Transverse colon (tissue), 4 donors: ENCODE results near the gene GID8. TPM values are rescaled to one million over a fixed set of nuclear protein-coding genes. Genes with fewer than 3 reads are reported as not detected.
A peak's percentile ranks its signal among the peaks of the same experiment; 100 is the strongest.

ENCODE experiments used
- DNase-seq: peaks from one replicate; pipeline ENCODE4 v3.0.0-alpha.2; 2019
- H3K27ac ChIP-seq, 4 donors: fragments of 200-600 bp; sonication (generic); 2 replicates each; pipeline ENCODE4 v1.5.1; 2016 to 2018; ENCODE audit warnings: inconsistent platforms in 4 of 4
- H3K27me3 ChIP-seq: fragments of 200-600 bp; sonication (generic); 2 replicates; pipeline ENCODE4 v1.5.1; 2017; ENCODE audit warnings: inconsistent platforms
- H3K36me3 ChIP-seq, 4 donors: fragments of 200-600 bp; sonication (generic); 2 replicates each; pipeline ENCODE4 v1.5.1; 2017 to 2019; ENCODE audit warnings: inconsistent platforms in 4 of 4
- H3K4me1 ChIP-seq, 4 donors: fragments of 200-600 bp; sonication (generic); 2 replicates each; pipeline ENCODE4 v1.5.1; 2017 to 2020; ENCODE audit warnings: inconsistent platforms in 4 of 4
- H3K4me3 ChIP-seq, 4 donors: fragments of 200-600 bp; sonication (generic); 1 replicate in 1 of 4; 2 replicates in 3 of 4; pipeline versions ENCODE4 v1.5.1 to v1.6.1; 2017 to 2019; ENCODE audit warnings: inconsistent platforms in 4 of 4
- H3K9me3 ChIP-seq, 2 donors: fragments of 200-600 bp; sonication (generic); 2 replicates each; pipeline ENCODE4 v1.5.1; 2017 to 2019; ENCODE audit warnings: inconsistent platforms in 2 of 2
- EP300 ChIP-seq: sonication (generic); formaldehyde crosslinking; IDR thresholded peaks from one replicate; pipeline ENCODE4 v1.6.1; 2017; ENCODE audit warnings: antibody characterized with exemption, low read depth
- POLR2A ChIP-seq: fragments of 450-650 bp; IDR thresholded peaks from one replicate; pipeline ENCODE4 v1.6.1; 2016; ENCODE audit warnings: antibody characterized with exemption, mild to moderate bottlenecking, moderate library complexity
- POLR2AphosphoS5 ChIP-seq, 3 donors: sonication (generic); formaldehyde crosslinking; IDR thresholded peaks; one replicate each; pipeline ENCODE4 v1.6.1; 2016; ENCODE audit warnings: antibody characterized with exemption in 3 of 3
- WGBS, 2 donors: methylation state at CpG; one replicate each; pipeline ENCODE4 v1.1.5; 2018; ENCODE audit warnings: low coverage in 1 of 2; 5-methylcytosine and 5-hydroxymethylcytosine counted together
- in situ Hi-C, 4 donors: fragments of 200-750 bp; cut with MboI; loops; one replicate each; pipeline versions ENCODE4 v1.15.0 to v1.15.1; 2017; ENCODE audit warnings: low sequenced_read_pairs in 3 of 4, low pct_ligation_motif_present in 1 of 4, low pct_unique_long_range_greater_than_20kb in 1 of 4
- intact Hi-C: fragments of 100-400 bp; cut with DNase I; formaldehyde crosslinking; loops from one replicate; pipeline ENCODE4 v1.15.1; 2023; ENCODE audit warnings: low total_unique reads
- total RNA-seq, 4 donors: library from RNA; depleted of rRNA; stranded (reverse); fragments of >200 nt; gene quantifications; one replicate each; pipeline ENCODE4 v1.1.0, GENCODE V29; 2016
- TF ChIP-seq, protein P1 (sequence below), 5 experiments: fragments of 200-600 bp in 3 of 5; fragments of 450-650 bp in 2 of 5; sonication (generic) in 3 of 5; IDR thresholded peaks; 1 replicate in 2 of 5; 2 replicates in 3 of 5; pipeline ENCODE4 v1.5.1; 2016 to 2017; ENCODE audit warnings: antibody characterized with exemption in 5 of 5, inconsistent platforms in 3 of 5, mild to moderate bottlenecking in 2 of 5, moderate library complexity in 1 of 5

GID8 gene
- total RNA-seq, 4 donors from 2014 or later: 29.5 to 34.1 (median 31.7) TPM

GRCh38 chr20:62933966-62934365, 4.0 kb upstream of the GID8 start:
- Histone ChIP-seq H3K36me3 (no peaks in the 10 kb centered on the region), H3K27me3 (no peaks in the 10 kb centered on the region), H3K27ac (no peak overlapping the region), H3K4me3 (no peak overlapping the region), H3K4me1 (peaks cover 13 to 39% (median 30%) of the 10 kb centered on the region in 4 donors), H3K9me3 (no peaks in the 10 kb centered on the region)
- 83 to 100% methylated on average over 2 to 3 of the region's 3 CpGs for WGBS, 2 donors
- intact Hi-C loops: no loop called here
- no peak for TF ChIP-seq EP300
- in situ Hi-C loops: no loop called here
- no peak for DNase-seq

- H3K4me3 ChIP-seq: no peak overlapping the region
- in situ Hi-C loops: no loop called here
- intact Hi-C loops: no loop called here
- no peaks in the 10 kb centered on the region for H3K27me3 ChIP-seq
- no peak for DNase-seq
- no peak overlapping the region for H3K27ac ChIP-seq
- TF ChIP-seq EP300 (no peak), POLR2A (no peak), POLR2AphosphoS5 (IDR thresholded peaks at IDR 0.05) (no peak)
- TF ChIP-seq, protein P1, sequence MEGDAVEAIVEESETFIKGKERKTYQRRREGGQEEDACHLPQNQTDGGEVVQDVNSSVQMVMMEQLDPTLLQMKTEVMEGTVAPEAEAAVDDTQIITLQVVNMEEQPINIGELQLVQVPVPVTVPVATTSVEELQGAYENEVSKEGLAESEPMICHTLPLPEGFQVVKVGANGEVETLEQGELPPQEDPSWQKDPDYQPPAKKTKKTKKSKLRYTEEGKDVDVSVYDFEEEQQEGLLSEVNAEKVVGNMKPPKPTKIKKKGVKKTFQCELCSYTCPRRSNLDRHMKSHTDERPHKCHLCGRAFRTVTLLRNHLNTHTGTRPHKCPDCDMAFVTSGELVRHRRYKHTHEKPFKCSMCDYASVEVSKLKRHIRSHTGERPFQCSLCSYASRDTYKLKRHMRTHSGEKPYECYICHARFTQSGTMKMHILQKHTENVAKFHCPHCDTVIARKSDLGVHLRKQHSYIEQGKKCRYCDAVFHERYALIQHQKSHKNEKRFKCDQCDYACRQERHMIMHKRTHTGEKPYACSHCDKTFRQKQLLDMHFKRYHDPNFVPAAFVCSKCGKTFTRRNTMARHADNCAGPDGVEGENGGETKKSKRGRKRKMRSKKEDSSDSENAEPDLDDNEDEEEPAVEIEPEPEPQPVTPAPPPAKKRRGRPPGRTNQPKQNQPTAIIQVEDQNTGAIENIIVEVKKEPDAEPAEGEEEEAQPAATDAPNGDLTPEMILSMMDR (IDR thresholded peaks at IDR 0.05): no peak
- WGBS, 2 donors: 86 to 87% methylated on average over 2 to 12 of the region's 12 CpGs
- H3K36me3 ChIP-seq: no peaks in the 10 kb centered on the region
- no peaks in the 10 kb centered on the region for H3K9me3 ChIP-seq
- peaks cover 23 to 42% (median 32%) of the 10 kb centered on the region in 4 donors for H3K4me1 ChIP-seq
These were observed 2.6 kb upstream of the GID8 start for GRCh38 chr20:62935204-62935967.

GRCh38 chr20:62935968-62936585, 1.9 kb upstream of the GID8 start:
- no peak for DNase-seq
- Histone ChIP-seq H3K4me3 (peak overlapping the region in 1 of 4 donors; percentile 88), H3K27me3 (no peaks in the 10 kb centered on the region), H3K9me3 (no peaks in the 10 kb centered on the region), H3K36me3 (no peaks in the 10 kb centered on the region), H3K4me1 (peaks cover 23 to 48% (median 38%) of the 10 kb centered on the region in 4 donors), H3K27ac (no peak overlapping the region)
- TF ChIP-seq, protein P1 (IDR thresholded peaks at IDR 0.05): no peak
- TF ChIP-seq EP300 (no peak), POLR2AphosphoS5 (IDR thresholded peaks at IDR 0.05) (no peak)
- intact Hi-C loops (no loop called here), in situ Hi-C loops (no loop called here)
- 90% methylated on average over 22 of the region's 22 CpGs; no CpG with 5 or more reads in 1 of the 2 donors for WGBS, 2 donors

DNA sequence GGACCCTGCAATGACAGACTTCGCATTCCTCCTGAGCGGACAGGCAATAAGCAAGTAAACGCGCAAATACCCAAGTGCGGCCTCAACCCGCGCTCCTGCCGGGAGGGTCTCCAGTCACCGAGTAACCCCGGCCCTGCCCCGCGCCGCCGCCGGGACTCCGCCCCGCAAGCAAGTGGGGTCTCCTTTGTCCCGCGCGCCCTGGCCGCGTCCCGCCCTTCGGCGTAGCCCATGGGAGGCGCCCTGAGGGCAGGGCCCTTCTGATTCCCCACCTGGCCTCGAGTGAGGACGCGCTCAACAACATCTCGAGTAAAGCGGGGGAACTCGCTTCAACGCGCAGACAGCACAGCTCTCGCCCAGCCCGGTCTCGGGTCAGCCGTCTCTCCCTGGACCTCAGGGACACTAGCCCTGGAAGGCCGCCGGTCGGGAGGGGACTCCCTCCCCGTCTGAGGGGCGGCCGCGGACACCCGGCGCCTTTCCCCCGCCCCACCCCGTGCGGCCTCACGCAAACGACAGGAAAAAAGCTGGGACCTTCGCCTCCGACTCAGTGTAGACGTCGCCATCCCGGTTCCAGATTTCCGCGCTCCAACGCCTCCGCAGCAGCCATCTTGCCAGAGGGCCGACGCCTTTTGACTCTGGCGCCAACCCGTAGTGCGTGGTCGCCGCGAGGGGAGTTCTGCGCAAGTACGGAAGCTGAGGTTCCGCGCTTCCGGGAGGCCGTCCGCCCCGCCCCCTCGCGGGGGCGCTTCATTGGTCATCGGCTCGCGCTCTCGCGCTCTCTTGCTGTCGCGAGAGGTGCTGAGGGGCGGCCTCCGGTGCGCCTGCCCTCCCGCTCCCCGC, 461 bp upstream of the GID8 start:
- peak overlapping the region; percentile 88 to 99 (median 94) for H3K4me3 ChIP-seq
- no peaks in the 10 kb centered on the region for H3K27me3 ChIP-seq
- H3K4me1 ChIP-seq: peaks cover 23 to 48% (median 38%) of the 10 kb centered on the region in 4 donors
- in situ Hi-C loops: no loop called here
- intact Hi-C loops: no loop called here
- peak; percentile 98 for DNase-seq
- peak overlapping the region; percentile 92 to 99 (median 96) for H3K27ac ChIP-seq
- WGBS, 2 donors: 0% methylated on average over 79 of the region's 92 CpGs; no CpG with 5 or more reads in 1 of the 2 donors
- no peaks in the 10 kb centered on the region for H3K9me3 ChIP-seq
- peaks cover 0 to 3% (median 0%) of the 10 kb centered on the region in 4 donors for H3K36me3 ChIP-seq
- TF ChIP-seq POLR2A: peak; percentile 84
- TF ChIP-seq, protein P1 (IDR thresholded peaks at IDR 0.05): no peak
- peak; percentile 93 to 96 (median 94) for TF ChIP-seq POLR2AphosphoS5 (IDR thresholded peaks at IDR 0.05)
- no peak for TF ChIP-seq EP300
